Lower lobe of right lung (tissue), 2 donors: ENCODE data around the gene DCTN2. TPM values are rescaled to one million over a fixed set of nuclear protein-coding genes. Genes with fewer than 3 reads are reported as not detected.
"Not testable (repeated sequence)": the region's sequence is repeated elsewhere in the genome, so short reads cannot be mapped to it uniquely, and the experiment has no call there.

Experiments
- ATAC-seq, 2 donors: fragments of 200-7000 bp; cut with Tn5 transposase; one replicate each; pipeline ENCODE4 v1.9.1; 2020 to 2022; ENCODE audit warnings: mild to moderate bottlenecking in 2 of 2, moderate library complexity in 2 of 2
- DNase-seq: peaks from one replicate; pipeline ENCODE4 v3.0.0-alpha.2; 2020
- H3K27ac ChIP-seq: fragments of 200-600 bp; one replicate; pipeline ENCODE4 v1.8.0; 2022
- H3K27me3 ChIP-seq: fragments of 200-600 bp; one replicate; pipeline ENCODE4 v1.8.0; 2022; ENCODE audit warnings: low read depth
- H3K36me3 ChIP-seq: fragments of 200-600 bp; one replicate; pipeline ENCODE4 v1.8.0; 2022; ENCODE audit warnings: mild to moderate bottlenecking
- H3K4me1 ChIP-seq: fragments of 200-600 bp; one replicate; pipeline ENCODE4 v1.8.0; 2022
- H3K4me3 ChIP-seq: fragments of 200-600 bp; one replicate; pipeline ENCODE4 v1.8.0; 2022; ENCODE audit warnings: mild to moderate bottlenecking
- H3K9me3 ChIP-seq: fragments of 200-600 bp; one replicate; pipeline ENCODE4 v1.8.0; 2022
- intact Hi-C: fragments of 100-400 bp; cut with DNase I; formaldehyde crosslinking; loops from one replicate; pipeline ENCODE4 v1.11.0; 2022
- total RNA-seq: library from RNA; stranded (reverse); fragmentation: NEBNext Ultra II Directional; extraction: Animal tissue kit (Norgen Biotek cat#: 25700); gene quantifications from one replicate; pipeline ENCODE4 v1.2.1, GENCODE V29; 2021
- TF ChIP-seq, protein P1 (sequence below): fragments of 200-600 bp; IDR thresholded peaks from one replicate; pipeline ENCODE4 v1.8.0; 2022; ENCODE audit warnings: antibody characterized with exemption, mild to moderate bottlenecking
- donor health status: DM: no; HTN: yes; CAD: no; lungs with severe emphysema.

The DCTN2 gene
- total RNA-seq, 1 donor from 2014 or later: 88.3 TPM

DNA sequence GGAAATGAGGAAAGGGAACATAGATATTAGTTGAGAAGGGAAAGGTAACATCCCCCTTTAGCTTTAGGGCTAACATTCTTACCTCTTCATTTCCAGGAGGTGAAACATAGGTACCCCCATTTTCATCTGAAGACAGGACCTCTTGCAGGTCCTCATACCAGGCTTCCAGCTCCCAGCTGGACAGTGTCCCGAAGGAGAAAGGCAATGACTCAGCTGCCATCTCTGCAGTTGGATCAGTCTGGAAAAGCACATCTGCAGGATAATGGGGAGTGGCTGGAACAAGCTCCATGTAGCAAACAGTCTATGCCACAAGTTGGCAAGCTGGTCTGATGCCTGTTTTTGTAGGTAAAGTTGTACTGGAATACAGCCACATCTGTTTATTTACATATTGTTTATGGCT lies 29.8 kb downstream of the DCTN2 start:
- no peaks in the 10 kb centered on the region for H3K27me3 ChIP-seq
- no peak overlapping the region for H3K4me3 ChIP-seq
- no peak overlapping the region for H3K27ac ChIP-seq
- TF ChIP-seq, protein P1, sequence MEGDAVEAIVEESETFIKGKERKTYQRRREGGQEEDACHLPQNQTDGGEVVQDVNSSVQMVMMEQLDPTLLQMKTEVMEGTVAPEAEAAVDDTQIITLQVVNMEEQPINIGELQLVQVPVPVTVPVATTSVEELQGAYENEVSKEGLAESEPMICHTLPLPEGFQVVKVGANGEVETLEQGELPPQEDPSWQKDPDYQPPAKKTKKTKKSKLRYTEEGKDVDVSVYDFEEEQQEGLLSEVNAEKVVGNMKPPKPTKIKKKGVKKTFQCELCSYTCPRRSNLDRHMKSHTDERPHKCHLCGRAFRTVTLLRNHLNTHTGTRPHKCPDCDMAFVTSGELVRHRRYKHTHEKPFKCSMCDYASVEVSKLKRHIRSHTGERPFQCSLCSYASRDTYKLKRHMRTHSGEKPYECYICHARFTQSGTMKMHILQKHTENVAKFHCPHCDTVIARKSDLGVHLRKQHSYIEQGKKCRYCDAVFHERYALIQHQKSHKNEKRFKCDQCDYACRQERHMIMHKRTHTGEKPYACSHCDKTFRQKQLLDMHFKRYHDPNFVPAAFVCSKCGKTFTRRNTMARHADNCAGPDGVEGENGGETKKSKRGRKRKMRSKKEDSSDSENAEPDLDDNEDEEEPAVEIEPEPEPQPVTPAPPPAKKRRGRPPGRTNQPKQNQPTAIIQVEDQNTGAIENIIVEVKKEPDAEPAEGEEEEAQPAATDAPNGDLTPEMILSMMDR: no peak
- H3K9me3 ChIP-seq: no peaks in the 10 kb centered on the region
- ATAC-seq (no peak), DNase-seq (no peak)
- H3K4me1 ChIP-seq: peaks cover 41% of the 10 kb centered on the region
- H3K36me3 ChIP-seq: peaks cover 58% of the 10 kb centered on the region
- intact Hi-C loops: no loop called here

DNA sequence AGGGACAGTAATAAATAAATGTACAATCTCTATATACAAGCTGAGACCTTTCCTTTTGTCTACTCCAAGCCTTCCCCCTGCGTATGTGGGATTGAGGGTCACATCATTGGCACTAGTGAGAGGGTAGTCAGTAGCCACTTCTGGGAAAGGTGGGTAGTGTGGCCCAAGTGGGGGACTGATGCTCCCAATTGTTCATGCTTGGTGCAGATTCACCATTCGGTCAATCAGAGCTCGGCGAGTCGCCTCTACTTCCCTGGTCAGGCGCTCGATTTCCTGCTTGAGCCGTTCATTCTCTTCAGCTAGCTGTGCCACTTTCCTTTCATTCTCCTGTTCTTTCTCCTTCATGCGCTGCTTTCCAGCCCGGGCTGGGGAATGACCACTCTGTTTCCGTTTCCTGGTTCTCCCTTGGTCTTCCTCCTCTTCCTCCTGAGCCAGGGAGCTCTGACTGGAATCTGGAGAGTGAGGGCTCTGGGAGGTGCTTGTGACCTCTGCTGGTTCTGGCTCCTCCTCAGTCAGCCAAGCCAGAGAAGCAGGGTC lies 30.3 kb downstream of the DCTN2 start:
- TF ChIP-seq, protein P1: no peak
- peaks cover 63% of the 10 kb centered on the region for H3K36me3 ChIP-seq
- no peak overlapping the region for H3K27ac ChIP-seq
- H3K4me1 ChIP-seq: peaks cover 36% of the 10 kb centered on the region
- ATAC-seq (no peak), DNase-seq (no peak)
- H3K27me3 ChIP-seq: no peaks in the 10 kb centered on the region
- intact Hi-C loops: no loop called here
- H3K9me3 ChIP-seq: no peaks in the 10 kb centered on the region
- H3K4me3 ChIP-seq: no peak overlapping the region

DNA sequence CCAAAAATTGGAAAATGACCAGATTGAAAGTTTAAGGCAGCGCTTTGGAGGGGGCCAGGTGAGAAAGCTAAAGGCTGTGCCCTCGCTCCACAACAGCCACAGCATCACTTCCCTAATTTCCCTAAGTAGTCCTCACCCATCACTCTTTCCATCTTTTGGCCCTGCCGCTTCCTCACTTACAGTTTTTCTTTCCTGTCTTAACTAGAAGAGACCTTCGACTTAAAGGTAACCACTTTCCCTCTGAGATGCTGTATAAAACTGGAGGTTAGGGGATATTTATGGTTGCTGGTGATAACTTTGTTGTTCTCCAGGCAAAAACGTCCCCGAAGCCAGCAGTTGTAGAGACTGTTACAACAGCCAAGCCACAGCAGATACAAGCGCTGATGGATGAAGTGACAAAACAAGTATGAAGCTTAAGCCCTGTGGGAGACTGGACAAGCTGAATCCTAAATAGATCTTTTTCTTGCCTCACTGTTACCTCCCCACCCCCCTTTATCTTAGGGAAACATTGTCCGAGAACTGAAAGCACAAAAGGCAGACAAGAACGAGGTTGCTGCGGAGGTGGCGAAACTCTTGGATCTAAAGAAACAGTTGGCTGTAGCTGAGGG lies 31.0 kb downstream of the DCTN2 start:
- Histone ChIP-seq H3K9me3 (no peaks in the 10 kb centered on the region), H3K4me1 (peaks cover 30% of the 10 kb centered on the region), H3K27me3 (no peaks in the 10 kb centered on the region), H3K4me3 (no peak overlapping the region), H3K27ac (no peak overlapping the region), H3K36me3 (peaks cover 70% of the 10 kb centered on the region)
- no peak for ATAC-seq
- TF ChIP-seq, protein P1: no peak
- DNase-seq: no peak
- intact Hi-C loops: no loop called here

DNA sequence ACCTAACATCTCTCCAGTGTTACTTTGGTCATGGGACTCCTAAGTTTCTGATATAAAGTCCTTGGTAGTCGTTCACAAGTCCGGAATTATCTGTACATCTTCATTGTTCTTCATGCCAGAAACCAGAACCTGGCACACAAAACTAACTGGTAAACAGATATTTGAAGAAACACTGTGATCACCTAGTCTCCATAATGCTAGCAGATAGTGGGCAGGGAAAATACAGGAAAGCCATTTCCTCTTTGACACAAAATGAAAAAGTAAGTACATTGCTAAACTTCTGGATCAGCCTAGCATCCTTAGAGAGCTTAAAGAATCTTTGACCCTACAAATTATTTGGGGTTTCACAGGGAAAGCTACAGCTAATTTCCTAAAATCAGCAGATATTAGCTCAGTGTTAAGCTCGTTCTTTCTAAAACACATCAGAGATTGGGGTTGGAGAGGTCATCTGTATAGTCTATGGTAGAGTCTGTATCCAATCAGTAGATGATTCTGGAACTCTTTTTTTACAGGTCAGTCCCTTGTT lies 31.5 kb downstream of the DCTN2 start:
- TF ChIP-seq, protein P1: no peak
- intact Hi-C loops: no loop called here
- DNase-seq (no peak), ATAC-seq (no peak)
- no peaks in the 10 kb centered on the region for H3K27me3 ChIP-seq
- H3K4me3 ChIP-seq: no peak overlapping the region
- H3K4me1 ChIP-seq: peaks cover 28% of the 10 kb centered on the region
- H3K36me3 ChIP-seq: peaks cover 75% of the 10 kb centered on the region
- no peak overlapping the region for H3K27ac ChIP-seq
- H3K9me3 ChIP-seq: no peaks in the 10 kb centered on the region

- peaks cover 81% of the 10 kb centered on the region for H3K36me3 ChIP-seq
- H3K9me3 ChIP-seq: no peaks in the 10 kb centered on the region
- intact Hi-C loops: no loop called here
- no peaks in the 10 kb centered on the region for H3K27me3 ChIP-seq
- peaks cover 28% of the 10 kb centered on the region for H3K4me1 ChIP-seq
- DNase-seq (no peak), ATAC-seq (no peak)
- no peak overlapping the region for H3K27ac ChIP-seq
- TF ChIP-seq, protein P1: no peak
- H3K4me3 ChIP-seq: no peak overlapping the region
Measured at GRCh38 chr12:57514720-57515407, 32.1 kb downstream of the DCTN2 start.

DNA sequence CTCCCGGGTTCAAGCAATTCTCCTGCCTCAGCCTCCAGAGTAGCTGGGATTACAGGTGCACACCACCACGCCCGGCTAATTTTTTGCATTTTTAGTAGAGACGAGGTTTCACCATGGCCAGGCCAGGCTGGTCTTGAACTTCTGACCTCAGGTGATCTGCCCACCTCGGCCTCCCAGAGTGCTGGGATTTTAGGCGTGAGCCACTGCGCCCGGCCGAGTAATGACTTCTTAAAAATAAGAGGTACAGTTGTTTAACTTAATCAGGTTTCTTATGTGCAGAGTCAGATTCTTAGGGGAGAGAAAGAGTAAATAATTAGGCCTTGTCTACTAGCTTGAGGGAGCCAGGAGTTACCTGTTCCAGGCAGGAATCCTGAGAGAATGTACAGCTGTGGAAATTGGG lies 32.7 kb downstream of the DCTN2 start:
- H3K27ac ChIP-seq, DNase-seq: not testable (repeated sequence)
- H3K36me3 ChIP-seq: peaks cover 88% of the 10 kb centered on the region

DNA sequence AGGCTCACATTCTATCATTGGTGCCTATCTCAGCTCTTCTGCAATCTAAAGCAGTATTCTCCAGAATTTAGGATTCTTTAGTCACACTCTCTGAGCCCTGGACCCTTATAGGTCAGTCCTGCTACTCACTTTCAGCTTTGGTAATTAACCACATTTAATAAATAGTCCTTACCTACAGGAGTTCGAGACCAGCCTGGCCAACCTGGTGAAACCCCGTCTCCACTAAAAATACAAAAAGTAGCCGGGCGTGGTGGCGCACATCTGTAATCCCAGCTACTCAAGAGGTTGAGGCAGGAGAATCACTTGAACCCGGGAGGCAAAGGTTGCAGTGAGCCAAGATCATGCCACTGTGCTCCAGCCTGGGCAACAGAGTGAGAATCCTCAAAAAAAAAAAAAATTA lies 33.3 kb downstream of the DCTN2 start:
- DNase-seq, H3K9me3 ChIP-seq, intact Hi-C loops, H3K27ac ChIP-seq, H3K4me3 ChIP-seq, H3K27me3 ChIP-seq, ATAC-seq: not testable (repeated sequence)
- H3K4me1 ChIP-seq: peaks cover 19% of the 10 kb centered on the region
- peaks cover 93% of the 10 kb centered on the region for H3K36me3 ChIP-seq

More for the DNA sequence above, 32.7 kb downstream of the DCTN2 start:
- ATAC-seq, H3K27me3 ChIP-seq, H3K9me3 ChIP-seq, intact Hi-C loops, H3K4me3 ChIP-seq: not testable (repeated sequence)
- H3K4me1 ChIP-seq: peaks cover 25% of the 10 kb centered on the region
